Sigmoid colon (tissue), 7 donors: ENCODE results near the gene KIF26A. TPM values are rescaled to one million over a fixed set of nuclear protein-coding genes. Genes with fewer than 3 reads are reported as not detected.

ENCODE experiments used
- DNase-seq: peaks from one replicate; pipeline ENCODE4 v3.0.0-alpha.2; 2019
- H3K27ac ChIP-seq, 4 donors: fragments of 200-600 bp; sonication (generic); one replicate each; pipeline ENCODE4 v1.5.1; 2016 to 2019; ENCODE audit warnings: mild to moderate bottlenecking in 1 of 4
- H3K27me3 ChIP-seq, 3 donors: fragments of 200-600 bp; sonication (generic); one replicate each; pipeline ENCODE4 v1.5.1; 2019; ENCODE audit warnings: mild to moderate bottlenecking in 1 of 3
- H3K36me3 ChIP-seq, 4 donors: fragments of 200-600 bp; sonication (generic); one replicate each; pipeline ENCODE4 v1.5.1; 2016 to 2019
- H3K4me1 ChIP-seq, 4 donors: fragments of 200-600 bp; sonication (generic); one replicate each; pipeline ENCODE4 v1.5.1; 2017 to 2019
- H3K4me3 ChIP-seq, 4 donors: fragments of 200-600 bp; sonication (generic); one replicate each; pipeline ENCODE4 v1.5.1; 2017 to 2019; ENCODE audit warnings: mild to moderate bottlenecking in 2 of 4, moderate library complexity in 1 of 4
- H3K9me3 ChIP-seq, 4 donors: fragments of 200-600 bp in 3 of 4; sonication (generic) in 3 of 4; one replicate each; pipeline versions ENCODE4 v1.5.1 to v1.6.1; 2013 to 2019
- CTCF ChIP-seq, 4 experiments: fragments of 450-650 bp in 3 of 4; fragments of 200-600 bp in 1 of 4; IDR thresholded peaks; one replicate each; pipeline ENCODE4 v1.5.1; 2016 to 2019; ENCODE audit warnings: antibody characterized with exemption in 4 of 4, mild to moderate bottlenecking in 3 of 4, moderate library complexity in 2 of 4
- EP300 ChIP-seq, 4 donors: sonication (generic); formaldehyde crosslinking; IDR thresholded peaks; one replicate each; pipeline ENCODE4 v1.6.1; 2017; ENCODE audit warnings: antibody characterized with exemption in 4 of 4
- POLR2A ChIP-seq, 2 donors: fragments of 450-650 bp; IDR thresholded peaks; one replicate each; pipeline ENCODE4 v1.6.1; 2016; ENCODE audit warnings: antibody characterized with exemption in 2 of 2, mild to moderate bottlenecking in 2 of 2, moderate library complexity in 2 of 2
- POLR2AphosphoS5 ChIP-seq, 4 donors: sonication (generic); formaldehyde crosslinking; IDR thresholded peaks; one replicate each; pipeline ENCODE4 v1.6.1; 2017; ENCODE audit warnings: antibody characterized with exemption in 4 of 4
- WGBS, 2 donors: extraction: QIAGEN DNeasy Blood & Tissue Kit; methylation state at CpG; one replicate each; pipeline ENCODE4 v1.1.7; 2013; 5-methylcytosine and 5-hydroxymethylcytosine counted together
- intact Hi-C: fragments of 100-400 bp; cut with DNase I; formaldehyde crosslinking; loops from one replicate; pipeline ENCODE4 v1.15.1; 2023
- polyA plus RNA-seq, 3 donors: library from polyadenylated mRNA; stranded (reverse); fragments of 200-250 nt; gene quantifications; one replicate each; pipeline ENCODE4 v1.2.3, GENCODE V29; 2013
- total RNA-seq, 4 donors: library from RNA; depleted of rRNA; stranded (reverse); fragments of >200 nt; gene quantifications; one replicate each; pipeline ENCODE4 v1.1.0, GENCODE V29; 2016
- donor health status: healthy with polysubstance abuse.
- donor health status: Bipolar disorder and iron deficiency.
- donor health status: healthy.

Gene KIF26A
- total and polyA plus RNA-seq, 7 donors = 0.60 to 4.2 (median 2.1) TPM

- no peaks in the 10 kb centered on the region for H3K9me3 ChIP-seq
These were observed 71.8 kb downstream of the KIF26A start for GRCh38 chr14:104209985-104210816.

DNA sequence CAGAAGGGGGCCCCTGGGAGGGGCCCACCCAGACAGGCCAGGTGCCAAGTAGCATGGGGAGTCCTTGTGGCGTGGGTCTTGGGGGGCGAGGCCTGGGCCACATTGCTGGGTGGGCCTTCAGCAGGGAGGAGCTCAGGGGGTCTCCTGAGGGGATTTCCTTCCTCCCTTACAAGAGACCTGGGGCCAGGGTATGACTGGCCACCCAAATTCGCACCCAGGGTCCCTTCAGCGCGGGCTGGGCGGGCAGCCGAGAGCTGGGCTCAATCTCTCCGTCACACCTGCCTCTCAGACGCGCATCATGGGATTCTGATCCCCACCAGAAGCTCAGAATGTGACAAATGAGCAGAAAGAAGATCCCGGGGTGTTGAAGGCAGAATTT is 72.4 kb downstream of the KIF26A start:
- Histone ChIP-seq H3K4me3 (no peak overlapping the region), H3K27ac (no peak overlapping the region), H3K36me3 (no peaks in the 10 kb centered on the region), H3K4me1 (no peaks in the 10 kb centered on the region), H3K9me3 (no peaks in the 10 kb centered on the region), H3K27me3 (no peaks in the 10 kb centered on the region)
- intact Hi-C loops = no loop called here
- DNase-seq = no peak
- WGBS, 2 donors = 91 to 92% methylated on average over 11 of the region's 11 CpGs
- TF ChIP-seq POLR2AphosphoS5 (IDR thresholded peaks at IDR 0.05) (no peak), CTCF (IDR thresholded peaks at IDR 0.05) (no peak), POLR2A (IDR thresholded peaks at IDR 0.05) (no peak), EP300 (IDR thresholded peaks at IDR 0.05) (no peak)

More at GRCh38 chr14:104209985-104210816, 71.8 kb downstream of the KIF26A start:
- Histone ChIP-seq H3K36me3 (no peaks in the 10 kb centered on the region), H3K27me3 (no peaks in the 10 kb centered on the region), H3K27ac (no peak overlapping the region), H3K4me3 (no peak overlapping the region), H3K4me1 (no peaks in the 10 kb centered on the region)
- 86 to 88% methylated on average over 21 of the region's 21 CpGs for WGBS, 2 donors
- intact Hi-C loops = no loop called here
- no peak for DNase-seq
- TF ChIP-seq EP300 (IDR thresholded peaks at IDR 0.05) = no peak
- TF ChIP-seq POLR2A (IDR thresholded peaks at IDR 0.05) = no peak
- TF ChIP-seq CTCF (IDR thresholded peaks at IDR 0.05) = no peak
- no peak for TF ChIP-seq POLR2AphosphoS5 (IDR thresholded peaks at IDR 0.05)

- H3K4me3 ChIP-seq = no peak overlapping the region
- H3K27ac ChIP-seq = no peak overlapping the region
- H3K27me3 ChIP-seq = no peaks in the 10 kb centered on the region
- H3K36me3 ChIP-seq = no peaks in the 10 kb centered on the region
- no peaks in the 10 kb centered on the region for H3K9me3 ChIP-seq
- WGBS, 2 donors = 86 to 88% methylated on average over 13 of the region's 13 CpGs
- intact Hi-C loops = no loop called here
- H3K4me1 ChIP-seq = no peaks in the 10 kb centered on the region
- TF ChIP-seq POLR2A (IDR thresholded peaks at IDR 0.05) (no peak), EP300 (IDR thresholded peaks at IDR 0.05) (no peak), POLR2AphosphoS5 (IDR thresholded peaks at IDR 0.05) (no peak), CTCF (IDR thresholded peaks at IDR 0.05) (no peak)
- no peak for DNase-seq
These were observed 72.8 kb downstream of the KIF26A start for GRCh38 chr14:104211215-104211614.

- Histone ChIP-seq H3K9me3 (no peaks in the 10 kb centered on the region), H3K4me3 (no peak overlapping the region), H3K4me1 (no peaks in the 10 kb centered on the region), H3K36me3 (no peaks in the 10 kb centered on the region), H3K27me3 (no peaks in the 10 kb centered on the region), H3K27ac (no peak overlapping the region)
- intact Hi-C loops = no loop called here
- DNase-seq = no peak
- WGBS, 2 donors = 94 to 96% methylated on average over 9 of the region's 9 CpGs
- TF ChIP-seq CTCF (IDR thresholded peaks at IDR 0.05) = no peak
- TF ChIP-seq POLR2A (IDR thresholded peaks at IDR 0.05) = no peak
- no peak for TF ChIP-seq EP300 (IDR thresholded peaks at IDR 0.05)
- TF ChIP-seq POLR2AphosphoS5 (IDR thresholded peaks at IDR 0.05) = no peak
These were observed 73.4 kb downstream of the KIF26A start for GRCh38 chr14:104211741-104212140.
